ENCODE results near the gene ANAPC15.

ANAPC15 gene

DNA sequence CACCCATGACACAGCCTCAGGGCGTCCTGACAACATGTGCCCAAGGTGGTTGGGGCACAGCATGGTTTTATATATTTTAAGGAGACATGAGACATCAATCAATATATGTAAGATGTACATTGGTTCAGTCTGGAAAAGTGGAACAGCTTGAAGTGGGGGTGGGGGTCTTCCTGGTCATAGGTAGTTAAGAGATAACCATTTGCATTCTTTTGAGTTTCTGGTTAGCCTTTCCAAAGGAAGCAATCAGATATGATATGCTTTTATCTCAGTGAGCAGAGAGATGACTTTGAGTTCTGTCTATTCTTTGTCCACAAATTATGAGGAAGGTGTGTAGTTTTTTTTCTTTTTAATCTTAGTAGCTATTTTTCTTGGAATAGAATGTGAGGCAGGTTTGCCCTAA, 10.1 kb upstream of the ANAPC15 start:
- Histone ChIP-seq H2BK12ac (ENCODE audit: low read length in 2 of 2) (no peak overlapping the region), H3K36me3 (ENCODE audit: control insufficient read depth in 1 of 2, insufficient read depth in 2 of 2, low read depth in 1 of 2, low read length in 2 of 2) (peaks cover 0 to 9% of the 10 kb centered on the region in 2 experiments), H2BK5ac (ENCODE audit: low read depth, low read length, poor library complexity, severe bottlenecking) (no peak overlapping the region), H4K8ac (ENCODE audit: low read length) (no peak overlapping the region), H3K79me1 (replicated peaks; ENCODE audit: low read length, poor library complexity, severe bottlenecking) (no peaks in the 10 kb centered on the region), H3K4me3 (ENCODE audit: insufficient read depth in 1 of 2, low read depth in 1 of 2, low read length in 2 of 2) (no peak overlapping the region), H3K9ac (ENCODE audit: low read length) (no peak overlapping the region), H2AK5ac (ENCODE audit: low read length, severe bottlenecking) (no peak overlapping the region), H4K91ac (ENCODE audit: low read length) (no peak overlapping the region), H3K27ac (ENCODE audit: low read length, poor library complexity, severe bottlenecking) (no peak overlapping the region), H3K4me2 (ENCODE audit: low read length, poor library complexity, severe bottlenecking) (no peak overlapping the region), H2BK15ac (ENCODE audit: low read depth, poor library complexity, severe bottlenecking) (no peak overlapping the region), H3K27me3 (ENCODE audit: control insufficient read depth in 1 of 2, insufficient read depth in 1 of 2, low read length in 2 of 2) (no peaks in the 10 kb centered on the region), H3K14ac (ENCODE audit: low read length in 2 of 2) (no peak overlapping the region), H3K4ac (ENCODE audit: low read depth in 1 of 2, low read length in 2 of 2) (no peak overlapping the region), H3K4me1 (ENCODE audit: control insufficient read depth, insufficient read depth, low read depth, low read length) (no peaks in the 10 kb centered on the region), H2AFZ (ENCODE audit: low read depth, low read length) (no peak overlapping the region), H3K18ac (ENCODE audit: low read depth in 1 of 2, low read length in 2 of 2) (no peak overlapping the region), H3K9me3 (ENCODE audit: control insufficient read depth, low read length) (no peaks in the 10 kb centered on the region), H2BK120ac (ENCODE audit: low read depth, low read length) (no peak overlapping the region), H3K23ac (ENCODE audit: low read length in 2 of 2) (no peak overlapping the region)
- 85% methylated on average over 1 of the region's 1 CpG for WGBS
- DNase-seq, result no peak

DNA sequence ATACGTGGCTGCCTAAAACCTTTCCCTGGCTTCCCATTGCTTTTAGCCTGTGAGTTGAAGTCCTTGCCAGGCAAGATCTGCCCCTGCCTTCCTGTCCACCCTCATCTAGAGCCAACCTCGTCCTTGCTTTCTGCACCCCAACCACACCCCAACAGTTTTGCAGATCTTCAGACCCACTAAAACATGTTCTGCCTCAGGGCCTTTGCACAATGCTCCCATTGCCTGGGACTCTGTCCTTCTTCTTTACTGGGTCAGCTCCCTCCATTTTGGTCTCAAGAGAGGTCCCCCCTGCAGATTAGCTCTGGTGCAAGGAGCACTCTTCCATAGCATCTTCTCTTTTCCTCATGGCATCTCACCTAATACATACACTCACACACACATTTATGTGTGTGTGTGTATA, 8.4 kb upstream of the ANAPC15 start:
- WGBS, result 88% methylated on average over 2 of the region's 2 CpGs
- H3K14ac ChIP-seq (ENCODE audit: low read length in 2 of 2), result no peak overlapping the region

DNA sequence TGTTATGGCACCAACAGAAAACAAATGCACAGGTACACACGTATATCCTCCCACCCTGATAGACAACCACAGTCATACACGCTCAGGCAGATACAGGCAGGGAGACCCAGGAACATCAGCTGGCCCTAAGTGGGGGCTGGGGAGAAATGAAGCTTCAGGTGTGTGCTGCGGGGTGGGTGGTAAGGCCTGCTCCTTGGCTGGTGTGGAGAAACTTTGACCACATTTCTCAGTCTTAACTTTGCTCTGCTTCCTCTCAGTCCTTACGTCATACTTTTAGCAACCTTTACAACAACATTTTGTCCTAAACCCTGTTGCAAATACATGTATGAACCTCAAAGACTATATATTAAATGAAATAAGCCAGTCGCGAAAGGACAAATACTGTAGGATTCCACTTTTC, 6.7 kb upstream of the ANAPC15 start:
- Histone ChIP-seq H3K27ac (ENCODE audit: low read length, poor library complexity, severe bottlenecking) (no peak overlapping the region), H3K4me3 (ENCODE audit: insufficient read depth in 1 of 2, low read depth in 1 of 2, low read length in 2 of 2) (no peak overlapping the region), H2BK120ac (ENCODE audit: low read depth, low read length) (no peak overlapping the region), H3K9ac (ENCODE audit: low read length) (no peak overlapping the region), H3K4me2 (ENCODE audit: low read length, poor library complexity, severe bottlenecking) (no peak overlapping the region), H3K23ac (ENCODE audit: low read length in 2 of 2) (no peak overlapping the region), H3K4ac (ENCODE audit: low read depth in 1 of 2, low read length in 2 of 2) (peak overlapping the region in 1 of 2 experiments; percentile 38), H3K27me3 (ENCODE audit: control insufficient read depth in 1 of 2, insufficient read depth in 1 of 2, low read length in 2 of 2) (no peaks in the 10 kb centered on the region), H3K9me3 (ENCODE audit: control insufficient read depth, low read length) (no peaks in the 10 kb centered on the region), H2BK15ac (ENCODE audit: low read depth, poor library complexity, severe bottlenecking) (no peak overlapping the region), H3K36me3 (ENCODE audit: control insufficient read depth in 1 of 2, insufficient read depth in 2 of 2, low read depth in 1 of 2, low read length in 2 of 2) (peaks cover 0 to 18% of the 10 kb centered on the region in 2 experiments), H4K8ac (ENCODE audit: low read length) (no peak overlapping the region), H2AFZ (ENCODE audit: low read depth, low read length) (no peak overlapping the region), H3K79me1 (replicated peaks; ENCODE audit: low read length, poor library complexity, severe bottlenecking) (no peaks in the 10 kb centered on the region), H3K18ac (ENCODE audit: low read depth in 1 of 2, low read length in 2 of 2) (no peak overlapping the region), H2BK12ac (ENCODE audit: low read length in 2 of 2) (no peak overlapping the region), H2AK5ac (ENCODE audit: low read length, severe bottlenecking) (no peak overlapping the region), H2BK5ac (ENCODE audit: low read depth, low read length, poor library complexity, severe bottlenecking) (no peak overlapping the region), H4K91ac (ENCODE audit: low read length) (no peak overlapping the region), H3K4me1 (ENCODE audit: control insufficient read depth, insufficient read depth, low read depth, low read length) (no peaks in the 10 kb centered on the region), H3K14ac (ENCODE audit: low read length in 2 of 2) (peak overlapping the region in 1 of 2 experiments; percentile 76)
- DNase-seq, result no peak
- whole genome bisulfite sequencing, result 93% methylated on average over 5 of the region's 6 CpGs

More for the DNA sequence above, 8.4 kb upstream of the ANAPC15 start:
- Histone ChIP-seq H3K18ac (ENCODE audit: low read depth in 1 of 2, low read length in 2 of 2) (no peak overlapping the region), H2BK15ac (ENCODE audit: low read depth, poor library complexity, severe bottlenecking) (no peak overlapping the region), H2BK5ac (ENCODE audit: low read depth, low read length, poor library complexity, severe bottlenecking) (no peak overlapping the region), H2BK120ac (ENCODE audit: low read depth, low read length) (no peak overlapping the region), H3K36me3 (ENCODE audit: control insufficient read depth in 1 of 2, insufficient read depth in 2 of 2, low read depth in 1 of 2, low read length in 2 of 2) (peaks cover 0 to 18% of the 10 kb centered on the region in 2 experiments), H3K79me1 (replicated peaks; ENCODE audit: low read length, poor library complexity, severe bottlenecking) (no peaks in the 10 kb centered on the region), H3K4ac (ENCODE audit: low read depth in 1 of 2, low read length in 2 of 2) (no peak overlapping the region), H2AK5ac (ENCODE audit: low read length, severe bottlenecking) (no peak overlapping the region), H3K4me3 (ENCODE audit: insufficient read depth in 1 of 2, low read depth in 1 of 2, low read length in 2 of 2) (no peak overlapping the region), H3K27ac (ENCODE audit: low read length, poor library complexity, severe bottlenecking) (no peak overlapping the region), H3K23ac (ENCODE audit: low read length in 2 of 2) (no peak overlapping the region), H3K4me2 (ENCODE audit: low read length, poor library complexity, severe bottlenecking) (no peak overlapping the region), H3K9ac (ENCODE audit: low read length) (no peak overlapping the region), H4K8ac (ENCODE audit: low read length) (no peak overlapping the region), H3K9me3 (ENCODE audit: control insufficient read depth, low read length) (no peaks in the 10 kb centered on the region), H3K4me1 (ENCODE audit: control insufficient read depth, insufficient read depth, low read depth, low read length) (no peaks in the 10 kb centered on the region), H2AFZ (ENCODE audit: low read depth, low read length) (no peak overlapping the region), H2BK12ac (ENCODE audit: low read length in 2 of 2) (no peak overlapping the region), H4K91ac (ENCODE audit: low read length) (no peak overlapping the region), H3K27me3 (ENCODE audit: control insufficient read depth in 1 of 2, insufficient read depth in 1 of 2, low read length in 2 of 2) (no peaks in the 10 kb centered on the region)
- DNase-seq, result no peak

DNA sequence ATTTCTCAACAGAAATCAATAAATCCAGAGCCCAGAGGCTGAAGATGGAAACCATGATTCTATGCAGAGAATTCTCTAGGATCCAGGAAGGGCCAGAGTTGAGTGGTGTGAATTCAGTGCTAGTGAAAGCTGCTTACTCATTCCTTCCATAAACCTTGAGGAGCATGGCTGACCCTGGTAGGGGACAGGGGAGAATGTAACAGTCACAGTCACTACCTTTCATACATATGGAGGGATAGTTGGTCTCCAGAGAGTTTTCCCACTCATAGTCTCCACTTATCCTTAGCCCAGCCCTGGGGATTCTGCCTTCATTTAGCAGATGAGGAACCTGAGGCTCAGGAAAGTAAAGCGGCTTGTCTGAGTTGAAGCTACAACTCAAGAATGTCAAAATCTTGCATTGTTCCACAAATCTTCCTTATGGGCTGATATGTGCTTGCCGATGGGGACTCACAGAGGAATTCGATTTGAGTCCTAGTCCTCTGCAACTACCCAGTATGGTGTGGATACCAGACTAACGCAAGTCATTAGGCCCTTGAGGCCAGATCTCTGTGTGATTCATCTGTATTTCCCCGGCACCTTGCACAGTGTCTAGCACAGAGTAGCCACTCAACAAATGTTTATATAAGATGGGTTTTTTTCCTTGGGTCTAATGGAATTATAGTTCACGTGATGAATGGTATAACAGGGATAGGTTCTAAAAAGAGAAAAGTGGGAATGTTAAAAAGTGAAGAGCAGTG, 3.7 kb upstream of the ANAPC15 start:
- Histone ChIP-seq H3K9ac (ENCODE audit: low read length) (no peak overlapping the region), H3K4me2 (ENCODE audit: low read length, poor library complexity, severe bottlenecking) (no peak overlapping the region), H2BK5ac (ENCODE audit: low read depth, low read length, poor library complexity, severe bottlenecking) (no peak overlapping the region), H2BK12ac (ENCODE audit: low read length in 2 of 2) (peak overlapping the region in 1 of 2 experiments; percentile 38), H4K91ac (ENCODE audit: low read length) (no peak overlapping the region), H3K18ac (ENCODE audit: low read depth in 1 of 2, low read length in 2 of 2) (no peak overlapping the region), H3K27ac (ENCODE audit: low read length, poor library complexity, severe bottlenecking) (no peak overlapping the region), H3K4me3 (ENCODE audit: insufficient read depth in 1 of 2, low read depth in 1 of 2, low read length in 2 of 2) (peak overlapping the region in 1 of 2 experiments; percentile 50), H3K9me3 (ENCODE audit: control insufficient read depth, low read length) (no peaks in the 10 kb centered on the region), H2AFZ (ENCODE audit: low read depth, low read length) (no peak overlapping the region), H3K27me3 (ENCODE audit: control insufficient read depth in 1 of 2, insufficient read depth in 1 of 2, low read length in 2 of 2) (no peaks in the 10 kb centered on the region), H3K36me3 (ENCODE audit: control insufficient read depth in 1 of 2, insufficient read depth in 2 of 2, low read depth in 1 of 2, low read length in 2 of 2) (peaks cover 0 to 15% of the 10 kb centered on the region in 2 experiments), H3K23ac (ENCODE audit: low read length in 2 of 2) (no peak overlapping the region), H3K4me1 (ENCODE audit: control insufficient read depth, insufficient read depth, low read depth, low read length) (peaks cover 2% of the 10 kb centered on the region), H3K4ac (ENCODE audit: low read depth in 1 of 2, low read length in 2 of 2) (no peak overlapping the region), H2BK15ac (ENCODE audit: low read depth, poor library complexity, severe bottlenecking) (no peak overlapping the region), H3K14ac (ENCODE audit: low read length in 2 of 2) (no peak overlapping the region), H2AK5ac (ENCODE audit: low read length, severe bottlenecking) (no peak overlapping the region), H3K79me1 (replicated peaks; ENCODE audit: low read length, poor library complexity, severe bottlenecking) (no peaks in the 10 kb centered on the region), H4K8ac (ENCODE audit: low read length) (no peak overlapping the region), H2BK120ac (ENCODE audit: low read depth, low read length) (no peak overlapping the region)
- DNase-seq, result no peak
- 84% methylated on average over 6 of the region's 6 CpGs for WGBS
